HEK293T (cell line): ENCODE results near the gene TEAD3.
"Not testable (repeated sequence)": the region's sequence is repeated elsewhere in the genome, so short reads cannot be mapped to it uniquely, and the experiment has no call there.

Experiments used
- CTCF ChIA-PET: fragments of 350-600 bp; formaldehyde crosslinking; extraction: SDS; loops from one replicate; lab custom pipeline; 2021; ENCODE audit warnings: antibody characterized with exemption, inconsistent platforms; lab: Yijun Ruan, JAX
- POLR2A ChIA-PET: fragments of 350-600 bp; formaldehyde crosslinking; extraction: SDS; loops from one replicate; lab custom pipeline; 2020; ENCODE audit warnings: antibody characterized with exemption, inconsistent platforms; lab: Yijun Ruan, JAX
- DNase-seq: peaks from one replicate; pipeline ENCODE4 v3.0.0; 2012; ENCODE audit warnings: mixed read lengths; ENCODE audit errors: extremely low spot score
- ARNT ChIP-seq: fragments of 450-650 bp; IDR thresholded peaks from 2 replicates; pipeline ENCODE4 v1.6.1; 2017; ENCODE audit warnings: mild to moderate bottlenecking
- BHLHE40 ChIP-seq: fragments of 450-650 bp; IDR thresholded peaks from 2 replicates; pipeline ENCODE4 v1.6.1; 2016; ENCODE audit warnings: mild to moderate bottlenecking, moderate library complexity, borderline replicate concordance
- CTBP1 ChIP-seq: fragments of 450-650 bp; IDR thresholded peaks from 2 replicates; pipeline ENCODE4 v1.6.1; 2016; ENCODE audit warnings: borderline replicate concordance
- ELF4 ChIP-seq: fragments of 450-650 bp; IDR thresholded peaks from 2 replicates; pipeline ENCODE4 v1.6.1; 2017; ENCODE audit warnings: antibody characterized with exemption
- FOXA1 ChIP-seq: fragments of 450-650 bp; IDR thresholded peaks from 2 replicates; pipeline ENCODE4 v1.6.1; 2016; ENCODE audit warnings: mild to moderate bottlenecking
- FOXK2 ChIP-seq: fragments of 450-650 bp; IDR thresholded peaks from 2 replicates; pipeline ENCODE4 v1.6.1; 2016; ENCODE audit warnings: mild to moderate bottlenecking
- FOXM1 ChIP-seq: fragments of 450-650 bp; IDR thresholded peaks from 2 replicates; pipeline ENCODE4 v1.6.1; 2017; ENCODE audit warnings: mild to moderate bottlenecking, borderline replicate concordance
- HDGF ChIP-seq: fragments of 450-650 bp; IDR thresholded peaks from 2 replicates; pipeline ENCODE4 v1.6.1; 2017; ENCODE audit warnings: antibody characterized with exemption, borderline replicate concordance
- L3MBTL2 ChIP-seq: fragments of 450-650 bp; conservative IDR thresholded peaks from 2 replicates; pipeline ENCODE4 v1.6.1; 2016; ENCODE audit warnings: mild to moderate bottlenecking
- LEF1 ChIP-seq: fragments of 450-650 bp; IDR thresholded peaks from 2 replicates; pipeline ENCODE4 v1.6.1; 2017; ENCODE audit warnings: mild to moderate bottlenecking, borderline replicate concordance
- NFRKB ChIP-seq: fragments of 450-650 bp; IDR thresholded peaks from 2 replicates; pipeline ENCODE4 v1.6.1; 2016; ENCODE audit warnings: mild to moderate bottlenecking, moderate library complexity
- PKNOX1 ChIP-seq: fragments of 450-650 bp; IDR thresholded peaks from 2 replicates; pipeline ENCODE4 v1.6.1; 2016
- SP1 ChIP-seq: fragments of 450-650 bp; IDR thresholded peaks from 2 replicates; pipeline ENCODE4 v1.6.1; 2017
- SUZ12 ChIP-seq: fragments of 450-650 bp; IDR thresholded peaks from 2 replicates; pipeline ENCODE4 v1.6.1; 2016; ENCODE audit warnings: mild to moderate bottlenecking
- TARDBP ChIP-seq: fragments of 450-650 bp; IDR thresholded peaks from 2 replicates; pipeline ENCODE4 v1.6.1; 2016
- ZNF384 ChIP-seq: fragments of 450-650 bp; IDR thresholded peaks from 2 replicates; pipeline ENCODE4 v1.6.1; 2016

TEAD3 gene

GRCh38 chr6:35435074-35435837 is 61.6 kb downstream of the TEAD3 start:
- no peak for DNase-seq
- POLR2A ChIA-PET, result no interaction called here
- TF ChIP-seq TARDBP, result no peak
- no peak for TF ChIP-seq FOXA1
- TF ChIP-seq ELF4, result no peak
- TF ChIP-seq ZNF384, result no peak
- no peak for TF ChIP-seq BHLHE40
- no peak for TF ChIP-seq SUZ12
- no peak for TF ChIP-seq CTBP1
- TF ChIP-seq LEF1, result no peak
- no peak for TF ChIP-seq FOXK2
- TF ChIP-seq FOXM1, result no peak
- TF ChIP-seq ARNT, result no peak
- CTCF ChIA-PET, result interaction anchor here (0.6 to 1.1 kb wide), 3 partner anchors 10 to 58 kb away, joined by 3 to 4 read pairs (median 3); no protein-coding TSS in a partner anchor

- POLR2A ChIA-PET, result not testable (repeated sequence)
- CTCF ChIA-PET, result interaction anchor here (0.6 to 1.1 kb wide), 2 partner anchors 13 to 18 kb away, joined by 3 read pairs; no protein-coding TSS in a partner anchor
Observed at GRCh38 chr6:35432702-35433101, 64.2 kb downstream of the TEAD3 start.

DNA sequence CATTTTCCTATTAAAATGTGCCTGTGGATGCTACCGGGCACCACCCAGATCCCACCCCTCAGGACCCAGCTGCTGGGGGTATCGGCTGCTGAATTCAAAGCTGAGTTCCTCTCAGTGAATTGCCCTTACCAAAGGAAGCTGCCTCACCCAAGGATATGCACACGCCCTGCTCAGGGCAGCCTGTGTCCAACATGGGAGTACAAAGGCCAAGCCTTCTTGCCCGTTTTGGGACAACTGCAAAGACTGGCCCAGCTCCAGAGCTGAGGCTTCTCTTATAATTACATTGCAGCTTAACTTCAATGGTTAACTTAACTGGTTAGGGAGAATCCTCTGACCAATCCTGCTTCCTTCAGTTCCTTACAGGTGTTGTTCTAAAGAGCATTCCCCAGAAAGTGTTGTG is 64.6 kb downstream of the TEAD3 start:
- POLR2A ChIA-PET, result no interaction called here
- CTCF ChIA-PET, result interaction anchor here (1.1 kb wide), 1 partner anchor 13 kb away, joined by 3 read pairs; no protein-coding TSS in a partner anchor
- DNase-seq, result no peak
- TF ChIP-seq NFRKB (no peak), FOXM1 (no peak), BHLHE40 (no peak), HDGF (no peak), SUZ12 (no peak), SP1 (no peak), L3MBTL2 (no peak), CTBP1 (no peak), FOXK2 (no peak), ARNT (no peak), PKNOX1 (no peak), LEF1 (no peak), ZNF384 (no peak), FOXA1 (no peak), TARDBP (no peak), ELF4 (no peak)

More at GRCh38 chr6:35432702-35433101, 64.2 kb downstream of the TEAD3 start:
- not testable (repeated sequence) for DNase-seq

DNA sequence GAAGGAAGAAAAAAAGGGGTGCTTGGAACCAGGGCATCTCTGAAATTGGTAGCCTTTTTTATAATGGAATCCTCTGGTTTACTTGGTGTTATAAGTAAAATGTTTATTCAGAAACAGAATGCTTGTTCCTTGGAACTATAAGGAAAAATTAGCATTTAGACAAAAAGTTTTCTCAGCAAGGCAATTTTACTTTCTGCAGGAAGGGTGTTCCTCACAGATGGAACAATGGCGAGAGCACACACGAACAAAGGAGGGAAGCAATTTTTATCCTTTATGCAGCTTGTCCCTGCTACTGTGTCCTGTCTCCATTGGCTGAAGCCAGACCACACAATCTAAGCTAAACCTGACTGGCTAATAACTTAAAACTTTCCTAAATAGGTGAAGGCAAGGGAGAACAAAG is 67.4 kb downstream of the TEAD3 start:
- ChIA-PET CTCF (no interaction called here), POLR2A (no interaction called here)
- DNase-seq, result no peak
- no peak for TF ChIP-seq CTBP1
- no peak for TF ChIP-seq ZNF384
- TF ChIP-seq HDGF, result no peak

GRCh38 chr6:35428421-35429149 is 68.3 kb downstream of the TEAD3 start:
- ChIA-PET CTCF (no interaction called here), POLR2A (no interaction called here)
- DNase-seq, result no peak
- TF ChIP-seq CTBP1 (no peak), FOXM1 (no peak), TARDBP (no peak), ELF4 (no peak), ARNT (no peak), PKNOX1 (no peak), L3MBTL2 (no peak), BHLHE40 (no peak), NFRKB (no peak), LEF1 (no peak)

DNA sequence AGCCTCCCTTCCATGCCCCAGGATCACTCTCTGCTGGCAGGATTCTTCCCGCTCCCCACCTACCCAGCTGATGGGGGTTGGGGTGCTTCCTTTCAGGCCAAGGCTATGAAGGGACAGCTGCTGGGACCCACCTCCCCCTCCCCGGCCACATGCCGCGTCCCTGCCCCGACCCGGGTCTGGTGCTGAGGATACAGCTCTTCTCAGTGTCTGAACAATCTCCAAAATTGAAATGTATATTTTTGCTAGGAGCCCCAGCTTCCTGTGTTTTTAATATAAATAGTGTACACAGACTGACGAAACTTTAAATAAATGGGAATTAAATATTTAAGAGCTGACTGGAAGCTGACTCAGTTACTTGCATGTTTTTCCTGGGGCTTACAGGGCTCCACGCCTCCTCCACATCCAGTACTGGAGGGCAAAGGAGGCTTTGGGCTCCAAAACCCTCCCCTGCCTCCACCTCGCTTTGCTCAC is 69.0 kb downstream of the TEAD3 start:
- TF ChIP-seq ELF4 (no peak), CTBP1 (no peak), FOXA1 (no peak), FOXK2 (no peak), PKNOX1 (no peak), FOXM1 (no peak), BHLHE40 (no peak)
- no peak for DNase-seq
- POLR2A ChIA-PET, result no interaction called here
- CTCF ChIA-PET, result no interaction called here

DNA sequence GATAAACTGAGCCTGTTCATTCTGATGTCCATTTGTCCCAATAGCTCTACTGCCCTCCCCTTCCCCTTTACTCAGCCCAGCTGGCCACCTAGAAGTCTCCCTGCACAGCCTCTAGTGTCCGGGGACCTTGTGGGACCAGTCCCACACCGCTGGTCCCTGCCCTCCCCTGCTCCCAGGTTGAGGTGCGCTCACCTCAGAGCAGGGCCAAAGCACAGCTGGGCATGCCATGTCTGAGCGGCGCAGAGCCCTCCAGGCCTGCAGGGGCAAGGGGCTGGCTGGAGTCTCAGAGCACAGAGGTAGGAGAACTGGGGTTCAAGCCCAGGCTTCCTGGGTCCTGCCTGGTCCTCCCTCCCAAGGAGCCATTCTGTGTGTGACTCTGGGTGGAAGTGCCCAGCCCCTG is 69.4 kb downstream of the TEAD3 start:
- TF ChIP-seq BHLHE40 (no peak), HDGF (no peak), ELF4 (no peak), ZNF384 (no peak), NFRKB (no peak), SUZ12 (no peak), LEF1 (no peak)
- POLR2A ChIA-PET, result no interaction called here
- no peak for DNase-seq
- CTCF ChIA-PET, result no interaction called here
